ENCODE measurements around the gene MKLN1.

Gene MKLN1

GRCh38 chr7:131443496-131443895 is 115.8 kb downstream of the MKLN1 start:
- DNase-seq (ENCODE audit: insufficient read length, low spot score) (no peak), FAIRE-seq (no peak)
- TF ChIP-seq, protein P1, sequence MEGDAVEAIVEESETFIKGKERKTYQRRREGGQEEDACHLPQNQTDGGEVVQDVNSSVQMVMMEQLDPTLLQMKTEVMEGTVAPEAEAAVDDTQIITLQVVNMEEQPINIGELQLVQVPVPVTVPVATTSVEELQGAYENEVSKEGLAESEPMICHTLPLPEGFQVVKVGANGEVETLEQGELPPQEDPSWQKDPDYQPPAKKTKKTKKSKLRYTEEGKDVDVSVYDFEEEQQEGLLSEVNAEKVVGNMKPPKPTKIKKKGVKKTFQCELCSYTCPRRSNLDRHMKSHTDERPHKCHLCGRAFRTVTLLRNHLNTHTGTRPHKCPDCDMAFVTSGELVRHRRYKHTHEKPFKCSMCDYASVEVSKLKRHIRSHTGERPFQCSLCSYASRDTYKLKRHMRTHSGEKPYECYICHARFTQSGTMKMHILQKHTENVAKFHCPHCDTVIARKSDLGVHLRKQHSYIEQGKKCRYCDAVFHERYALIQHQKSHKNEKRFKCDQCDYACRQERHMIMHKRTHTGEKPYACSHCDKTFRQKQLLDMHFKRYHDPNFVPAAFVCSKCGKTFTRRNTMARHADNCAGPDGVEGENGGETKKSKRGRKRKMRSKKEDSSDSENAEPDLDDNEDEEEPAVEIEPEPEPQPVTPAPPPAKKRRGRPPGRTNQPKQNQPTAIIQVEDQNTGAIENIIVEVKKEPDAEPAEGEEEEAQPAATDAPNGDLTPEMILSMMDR (IDR thresholded peaks at IDR 0.05; ENCODE audit: insufficient read depth, missing control alignments): no peak

DNA sequence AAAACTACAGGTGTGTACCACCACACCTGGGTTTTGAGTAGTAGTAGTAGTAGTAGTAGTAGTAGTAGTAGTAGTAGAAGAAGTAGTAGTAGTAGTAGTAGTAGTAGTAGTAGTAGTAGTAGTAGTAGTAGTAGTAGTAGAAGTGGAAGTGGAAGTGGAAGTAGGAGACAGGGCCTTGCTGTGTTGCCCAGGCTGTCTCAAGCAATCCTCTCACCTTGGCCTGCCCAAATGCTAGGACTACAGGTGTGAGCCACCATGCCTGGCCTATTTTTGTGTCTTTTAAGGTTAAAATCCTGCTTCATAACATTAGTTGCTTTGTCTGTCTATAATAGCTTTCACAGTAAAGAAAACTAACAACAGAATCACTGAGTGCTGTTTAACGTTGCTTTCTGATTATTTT is 117.0 kb downstream of the MKLN1 start:
- FAIRE-seq (no peak), DNase-seq (ENCODE audit: insufficient read length, low spot score) (no peak)
- TF ChIP-seq, protein P1 (IDR thresholded peaks at IDR 0.05; ENCODE audit: insufficient read depth, missing control alignments): no peak

GRCh38 chr7:131449373-131449902 is 121.8 kb downstream of the MKLN1 start:
- TF ChIP-seq, protein P1 (IDR thresholded peaks at IDR 0.05; ENCODE audit: insufficient read depth, missing control alignments): no peak
- no peak for DNase-seq (ENCODE audit: insufficient read length, low spot score)
- no peak for FAIRE-seq

- DNase-seq (ENCODE audit: insufficient read length, low spot score) (no peak), FAIRE-seq (no peak)
- TF ChIP-seq, protein P1 (IDR thresholded peaks at IDR 0.05; ENCODE audit: insufficient read depth, missing control alignments): no peak
Measured at GRCh38 chr7:131454498-131454897, 126.8 kb downstream of the MKLN1 start.

DNA sequence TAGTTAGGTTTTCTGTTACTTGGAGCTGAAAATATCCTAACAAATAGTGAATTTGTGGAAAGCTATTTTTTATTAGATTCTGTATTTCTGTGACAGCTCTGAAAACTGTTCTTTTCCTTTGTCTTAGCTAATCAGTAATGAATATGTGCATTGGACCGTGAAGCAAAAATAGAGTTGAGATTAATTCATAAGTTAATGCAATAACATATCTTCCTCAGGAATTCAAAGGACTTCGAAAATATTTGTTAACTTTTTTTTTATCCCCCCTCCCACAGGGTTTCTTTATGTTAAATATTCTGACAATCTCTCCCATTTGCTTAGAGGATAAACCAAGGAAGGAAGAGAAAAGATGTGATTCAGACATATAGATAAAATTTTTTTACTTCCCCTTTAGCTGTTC is 127.3 kb downstream of the MKLN1 start:
- TF ChIP-seq, protein P1 (IDR thresholded peaks at IDR 0.05; ENCODE audit: insufficient read depth, missing control alignments): no peak
- no peak for FAIRE-seq
- DNase-seq (ENCODE audit: insufficient read length, low spot score): no peak

DNA sequence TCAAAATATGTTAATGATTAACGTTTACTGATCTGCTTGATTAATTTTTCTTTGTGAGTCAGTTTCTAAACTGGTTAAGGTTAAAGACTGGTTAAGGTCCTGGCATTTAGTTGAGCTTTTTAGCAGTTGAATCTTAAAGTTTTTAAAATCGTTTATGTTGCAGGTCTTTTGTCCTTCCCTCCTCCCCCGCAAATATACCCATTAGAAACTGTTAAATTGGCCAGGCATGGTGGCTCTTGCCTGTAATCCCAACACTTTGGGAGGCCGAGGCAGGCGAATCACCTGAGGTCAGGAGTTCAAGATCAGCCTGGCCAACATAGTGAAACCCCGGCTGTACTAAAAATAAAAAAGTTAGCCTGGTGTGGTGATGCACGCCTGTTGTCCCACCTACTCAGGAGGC is 127.9 kb downstream of the MKLN1 start:
- FAIRE-seq (no peak), DNase-seq (ENCODE audit: insufficient read length, low spot score) (no peak)
- TF ChIP-seq, protein P1 (IDR thresholded peaks at IDR 0.05; ENCODE audit: insufficient read depth, missing control alignments): no peak

- FAIRE-seq (no peak), DNase-seq (ENCODE audit: insufficient read length, low spot score) (no peak)
- TF ChIP-seq, protein P1 (IDR thresholded peaks at IDR 0.05; ENCODE audit: insufficient read depth, missing control alignments): no peak
Measured at GRCh38 chr7:131456338-131456737, 128.7 kb downstream of the MKLN1 start.

Measured in D721Med (cell line).